Type B pancreatic cell (in vitro differentiated cells): ENCODE measurements around the gene SCGB3A1. TPM values are rescaled to one million over a fixed set of nuclear protein-coding genes. Genes with fewer than 3 reads are reported as not detected.

ENCODE experiments used
- DNase-seq: peaks from one replicate; pipeline ENCODE4 v3.0.0; 2021; ENCODE audit warnings: mixed read lengths; ENCODE audit not compliant: unreplicated experiment; ENCODE audit errors: extremely low spot score
- H3K27ac Mint-ChIP-seq: 2 replicates; pipeline ENCODE4 v1.8.0; 2021; ENCODE audit warnings: mild to moderate bottlenecking, mixed read lengths
- H3K27me3 Mint-ChIP-seq: 2 replicates; pipeline ENCODE4 v1.8.0; 2021; ENCODE audit warnings: mixed read lengths
- H3K36me3 Mint-ChIP-seq: 2 replicates; pipeline ENCODE4 v1.8.0; 2021; ENCODE audit warnings: mixed read lengths
- H3K4me1 Mint-ChIP-seq: one replicate; pipeline ENCODE4 v1.8.0; 2021; ENCODE audit warnings: mixed read lengths; ENCODE audit not compliant: unreplicated experiment
- H3K4me3 Mint-ChIP-seq: 2 replicates; pipeline ENCODE4 v1.8.0; 2021; ENCODE audit warnings: mild to moderate bottlenecking, mixed read lengths
- H3K9me3 Mint-ChIP-seq: 2 replicates; pipeline ENCODE4 v1.8.0; 2021; ENCODE audit warnings: mixed read lengths
- CTCF ChIP-seq: fragments of 200-600 bp; sonication (generic); conservative IDR thresholded peaks from 2 replicates; pipeline ENCODE4 v1.5.0; 2021; ENCODE audit warnings: antibody characterized with exemption, mild to moderate bottlenecking
- total RNA-seq: library from RNA; stranded (reverse); gene quantifications from 2 replicates; pipeline ENCODE4 v1.2.1, GENCODE V29; 2021; ENCODE audit warnings: low replicate concordance

SCGB3A1 gene
- total RNA-seq, 1 donor from 2014 or later, result not detected

- Mint-ChIP-seq H3K27me3 (peaks cover 7% of the 10 kb centered on the region), H3K4me1 (no peaks in the 10 kb centered on the region), H3K36me3 (no peaks in the 10 kb centered on the region), H3K27ac (no peak overlapping the region), H3K9me3 (no peaks in the 10 kb centered on the region), H3K4me3 (no peak overlapping the region)
- TF ChIP-seq CTCF, result no peak
- no peak for DNase-seq
Observed at GRCh38 chr5:180630426-180630825, 39.1 kb upstream of the SCGB3A1 start.

GRCh38 chr5:180629831-180630382 lies 38.6 kb upstream of the SCGB3A1 start:
- Mint-ChIP-seq H3K4me1 (no peaks in the 10 kb centered on the region), H3K27ac (no peak overlapping the region), H3K36me3 (no peaks in the 10 kb centered on the region), H3K27me3 (peaks cover 7% of the 10 kb centered on the region), H3K4me3 (no peak overlapping the region), H3K9me3 (no peaks in the 10 kb centered on the region)
- no peak for DNase-seq
- no peak for TF ChIP-seq CTCF

- TF ChIP-seq CTCF, result no peak
- Mint-ChIP-seq H3K36me3 (no peaks in the 10 kb centered on the region), H3K9me3 (no peaks in the 10 kb centered on the region), H3K4me3 (no peak overlapping the region), H3K4me1 (no peaks in the 10 kb centered on the region), H3K27me3 (peaks cover 6% of the 10 kb centered on the region), H3K27ac (no peak overlapping the region)
- DNase-seq, result no peak
Observed at GRCh38 chr5:180628827-180629750, 37.8 kb upstream of the SCGB3A1 start.

- no peak overlapping the region for H3K27ac Mint-ChIP-seq
- H3K27me3 Mint-ChIP-seq, result peaks cover 4% of the 10 kb centered on the region
- no peak for TF ChIP-seq CTCF
- H3K9me3 Mint-ChIP-seq, result no peaks in the 10 kb centered on the region
- no peaks in the 10 kb centered on the region for H3K36me3 Mint-ChIP-seq
- no peak for DNase-seq
- no peaks in the 10 kb centered on the region for H3K4me1 Mint-ChIP-seq
- H3K4me3 Mint-ChIP-seq, result no peak overlapping the region
Observed at GRCh38 chr5:180628211-180628610, 36.9 kb upstream of the SCGB3A1 start.

- Mint-ChIP-seq H3K27me3 (peaks cover 3% of the 10 kb centered on the region), H3K36me3 (no peaks in the 10 kb centered on the region), H3K27ac (no peak overlapping the region), H3K9me3 (no peaks in the 10 kb centered on the region), H3K4me1 (no peaks in the 10 kb centered on the region), H3K4me3 (no peak overlapping the region)
- no peak for TF ChIP-seq CTCF
- DNase-seq, result no peak
Observed at GRCh38 chr5:180627386-180628120, 36.3 kb upstream of the SCGB3A1 start.
